ENCODE measurements around the gene CNOT8. TPM values are rescaled to one million over a fixed set of nuclear protein-coding genes. Genes with fewer than 3 reads are reported as not detected.

CNOT8 gene
- total and polyA plus RNA-seq, 9 of the 15 experiments (the other 6 are each of a cell fraction or from before 2014, with no cell fraction given) = 15.2 to 68.9 (median 52.1) TPM

- Histone ChIP-seq H3K4me1 (replicated peaks in 1 of 2; ENCODE audit: control insufficient read depth in 2 of 2, insufficient read depth in 2 of 2, low read length in 2 of 2) (peaks cover 17 to 31% of the 10 kb centered on the region in 2 experiments; a peak in 4 of 5 replicates), H3K9me3 (replicated peaks; ENCODE audit: control insufficient read depth, insufficient read depth, low read depth, low read length) (no peaks in the 10 kb centered on the region), H2AFZ (ENCODE audit: low read depth, low read length) (peak overlapping the region; percentile 95), H3K36me3 (ENCODE audit: control insufficient read depth, insufficient read depth, low read length) (peaks cover 22% of the 10 kb centered on the region), H3K9ac (ENCODE audit: insufficient read depth in 1 of 2, low read depth in 2 of 2, low read length in 2 of 2) (peak overlapping the region; percentile 87 to 97), H3K27ac (ENCODE audit: extremely low read depth, low read depth, low read length) (peak overlapping the region; percentile 95), H3K27me3 (ENCODE audit: control insufficient read depth in 2 of 2, insufficient read depth in 2 of 2, low read length in 2 of 2) (no peaks in the 10 kb centered on the region), H3K79me2 (ENCODE audit: control insufficient read depth, insufficient read depth, low read length) (peaks cover 57% of the 10 kb centered on the region), H4K20me1 (replicated peaks; ENCODE audit: control insufficient read depth, insufficient read depth, low read length) (no peaks in the 10 kb centered on the region; the same call in 1 of the 2 replicates), H3K4me3 (peak overlapping the region; percentile 88), H3K4me2 (ENCODE audit: insufficient read depth, low read length) (peak overlapping the region; percentile 96), H3K9me1 (ENCODE audit: control insufficient read depth, insufficient read depth, low read length) (no peaks in the 10 kb centered on the region)
- under 1% methylated on average over 26 of the region's 26 CpGs for WGBS (ENCODE audit: insufficient coverage, low coverage, missing lambda C conversion rate)
- in situ Hi-C loops (cut with MboI) = no loop called here
- FAIRE-seq = peak; percentile 79
- BruUV-seq (replicated peaks) = TSS peak; percentile 54
- POLR2A ChIA-PET = interaction anchor here (0.5 to 2.9 kb wide), 8 partner anchors 9 to 231 kb away, joined by 3 to 11 read pairs (median 4); no protein-coding TSS in a partner anchor
- intact Hi-C loops (cut with micrococcal nuclease) = loop anchor here (1.0 to 2.0 kb wide), 3 partner anchors 24 to 104 kb away; partner anchors contain the start of gene LARP1
- CTCF ChIA-PET (ENCODE audit: low intra/inter-chr PET ratio) = no interaction called here
- peak in 1 of 4 experiments; percentile 31 for DNase-seq (ENCODE audit: extremely low read depth in 1 of 4, low spot score in 3 of 4)
- no peak; the same call in 1 of the 3 replicates for ATAC-seq
- no peak for TF ChIP-seq ZC3H8 (IDR thresholded peaks at IDR 0.05)
- peak; percentile 10 for TF ChIP-seq NUFIP1 (IDR thresholded peaks at IDR 0.05; ENCODE audit: partially characterized antibody)
- TF ChIP-seq CHD4 (IDR thresholded peaks at IDR 0.05; ENCODE audit: insufficient read depth, insufficient replicate concordance, low read depth, low read length, poor library complexity, severe bottlenecking) = no peak
- no peak for TF ChIP-seq C11orf30 (IDR thresholded peaks at IDR 0.05; ENCODE audit: low read depth)
- TF ChIP-seq HDAC2 (IDR thresholded peaks at IDR 0.05) = peak; percentile 54; the same call in 1 of the 2 replicates
- TF ChIP-seq ZNF24 (IDR thresholded peaks at IDR 0.05) = 0 out of 2 replicates have a peak, but pooled peaks have one; percentile 31
- peak; percentile 85 for TF ChIP-seq SOX6 (IDR thresholded peaks at IDR 0.05)
- peak; percentile 50; the same call in 1 of the 2 replicates for TF ChIP-seq ADNP (tag; IDR thresholded peaks at IDR 0.05)
- TF ChIP-seq CREB1 (IDR thresholded peaks at IDR 0.05) = no peak
- TF ChIP-seq CREB1 (CRISPR knock-in tag; IDR thresholded peaks at IDR 0.05) = no peak
- TF ChIP-seq HDAC3 (IDR thresholded peaks at IDR 0.05; ENCODE audit: borderline replicate concordance, partially characterized antibody) = peak; percentile 34
- no peak for TF ChIP-seq NFXL1 (CRISPR knock-in tag; IDR thresholded peaks at IDR 0.05)
- TF ChIP-seq FOXA3 (CRISPR knock-in tag; conservative IDR thresholded peaks at IDR 0.05 in 1 of 2, IDR thresholded peaks at IDR 0.05 in 1 of 2) = peak; percentile 15 to 68; a peak in 1 of 4 replicates
- TF ChIP-seq RBM25 (IDR thresholded peaks at IDR 0.05; ENCODE audit: low read depth, low read length, severe bottlenecking) = peak; percentile 84
- TF ChIP-seq GTF2A2 (tag; IDR thresholded peaks at IDR 0.05) = 0 out of 2 replicates have a peak, but pooled peaks have one; percentile 39
- TF ChIP-seq KDM1A (IDR thresholded peaks at IDR 0.05) = peak; percentile 80 to 87
- TF ChIP-seq BRCA1 (IDR thresholded peaks at IDR 0.05) = no peak
- TF ChIP-seq BRCA1 (CRISPR knock-in tag; IDR thresholded peaks at IDR 0.05) = no peak
- TF ChIP-seq PHF20 (IDR thresholded peaks at IDR 0.05; ENCODE audit: partially characterized antibody) = peak; percentile 1
- peak; percentile 94 for TF ChIP-seq SPI1 (IDR thresholded peaks at IDR 0.05; ENCODE audit: borderline replicate concordance, low read depth, low read length)
- no peak for TF ChIP-seq ID3 (CRISPR knock-in tag; IDR thresholded peaks at IDR 0.05)
- 0 out of 2 replicates have a peak, but pooled peaks have one; percentile 31 for TF ChIP-seq ID3 (tag; IDR thresholded peaks at IDR 0.05)
- TF ChIP-seq BHLHE40 (IDR thresholded peaks at IDR 0.05; ENCODE audit: low read length) = 0 out of 2 replicates have a peak, but pooled peaks have one; percentile 41
- peak; percentile 28 for TF ChIP-seq BRD9 (IDR thresholded peaks at IDR 0.05; ENCODE audit: low read depth, partially characterized antibody)
- TF ChIP-seq RCOR1 (IDR thresholded peaks at IDR 0.05; ENCODE audit: borderline replicate concordance in 1 of 2, low read depth in 2 of 2, low read length in 2 of 2) = peak in 1 of 2 experiments; percentile 68; a peak in 2 of 4 replicates
Observed at GRCh38 chr5:154858972-154859871, 795 bp downstream of the CNOT8 start.
